SK-N-SH treated with all-trans-retinoic acid at 6 μM for 48 hours (cell line): ENCODE results near the gene USP43.

Source experiments
- ARNTL ChIP-seq: fragments of 450-650 bp; formaldehyde crosslinking; IDR thresholded peaks from 2 replicates; pipeline ENCODE4 v1.5.0; 2020; ENCODE audit warnings: low read depth, mild to moderate bottlenecking, moderate library complexity, borderline replicate concordance
- BACH2 ChIP-seq: fragments of 250-450 bp; sonication (Bioruptor Pico); IDR thresholded peaks from 2 replicates; pipeline ENCODE4 v1.9.0; 2021; ENCODE audit warnings: mild to moderate bottlenecking, borderline replicate concordance
- CSDC2 ChIP-seq: fragments of 250-450 bp; sonication (Bioruptor Pico); IDR thresholded peaks from 2 replicates; pipeline ENCODE4 v1.5.0; 2020; ENCODE audit warnings: mild to moderate bottlenecking, moderate library complexity
- ESRRG ChIP-seq: fragments of 250-450 bp; sonication (Bioruptor Pico); IDR thresholded peaks from 2 replicates; pipeline ENCODE4 v1.6.1; 2021; ENCODE audit warnings: mild to moderate bottlenecking
- OSR1 ChIP-seq: fragments of 250-450 bp; sonication (Bioruptor Pico); IDR thresholded peaks from 2 replicates; pipeline ENCODE4 v1.8.0; 2022; ENCODE audit warnings: moderate library complexity, mild to moderate bottlenecking, inconsistent platforms
- PATZ1 ChIP-seq: fragments of 250-450 bp; sonication (Bioruptor Pico); IDR thresholded peaks from 2 replicates; pipeline ENCODE4 v1.8.0; 2020; ENCODE audit warnings: mild to moderate bottlenecking, moderate library complexity, borderline replicate concordance
- POU6F1 ChIP-seq: fragments of 250-450 bp; sonication (Bioruptor Pico); IDR thresholded peaks from 2 replicates; pipeline ENCODE4 v1.8.0; 2021; ENCODE audit warnings: low read depth, mild to moderate bottlenecking, moderate library complexity, borderline replicate concordance
- RARB ChIP-seq: fragments of 250-450 bp; sonication (Bioruptor Pico); IDR thresholded peaks from 2 replicates; pipeline ENCODE4 v1.8.0; 2021; ENCODE audit warnings: mild to moderate bottlenecking, moderate library complexity
- TCF4 ChIP-seq: fragments of 250-450 bp; sonication (Bioruptor Pico); IDR thresholded peaks from 2 replicates; pipeline ENCODE4 v1.8.0; 2021; ENCODE audit warnings: mild to moderate bottlenecking, moderate library complexity, borderline replicate concordance
- ZNF565 ChIP-seq: fragments of 450-650 bp; formaldehyde crosslinking; conservative IDR thresholded peaks from 2 replicates; pipeline ENCODE4 v1.5.0; 2020; ENCODE audit warnings: low read depth, mild to moderate bottlenecking, moderate library complexity

- TF ChIP-seq TCF4 (CRISPR knock-in tag) (no peak), ESRRG (no peak), BACH2 (CRISPR knock-in tag) (no peak), ZNF565 (CRISPR knock-in tag) (no peak), CSDC2 (no peak), ARNTL (CRISPR knock-in tag) (no peak), RARB (CRISPR knock-in tag) (no peak), PATZ1 (CRISPR knock-in tag) (no peak), OSR1 (CRISPR knock-in tag) (no peak), POU6F1 (CRISPR knock-in tag) (no peak)
These were observed 82.7 kb downstream of the USP43 start for GRCh38 chr17:9728005-9728404.
